PC-9 (cell line): Measurements from ENCODE around the gene CNNM2. TPM values are rescaled to one million over a fixed set of nuclear protein-coding genes. Genes with fewer than 3 reads are reported as not detected.

Experiments used
- BruUV-seq: library from RNA; stranded (reverse); fragments of 400-500 nt; replicated peaks from 2 replicates; lab custom pipeline; 2021; lab: Mats Ljungman, UMichigan
- CTCF ChIA-PET: fragments of 300-600 bp; sonication (Branson Sonifier 250); formaldehyde crosslinking; loops from one replicate; lab custom pipeline; 2022; ENCODE audit warnings: antibody characterized with exemption; lab: Charles Lee
- POLR2A ChIA-PET: fragments of 300-600 bp; sonication (Branson Sonifier 250); formaldehyde crosslinking; loops from one replicate; lab custom pipeline; 2022; ENCODE audit warnings: antibody characterized with exemption; ENCODE audit not compliant: unreplicated experiment; lab: Charles Lee
- DNase-seq, 2 experiments: peaks; one replicate each; pipeline versions ENCODE4 v3.0.0 to v3.0.0-alpha.2; 2015 to 2022; ENCODE audit warnings: mixed read lengths in 1 of 2
- H2AFZ ChIP-seq: fragments of 200-600 bp; sonication (generic); 2 replicates; pipeline ENCODE4 v1.8.1; 2017; ENCODE audit warnings: antibody characterized with exemption
- H3F3A ChIP-seq: fragments of 200-600 bp; sonication (generic); 2 replicates; pipeline ENCODE4 v1.8.1; 2017; ENCODE audit warnings: antibody characterized with exemption, mild to moderate bottlenecking, low read depth; ENCODE audit not compliant: insufficient read depth
- H3K27ac ChIP-seq: fragments of 200-600 bp; sonication (generic); 2 replicates; pipeline ENCODE4 v1.6.1; 2016; ENCODE audit warnings: mixed run types
- H3K27me3 ChIP-seq: fragments of 200-600 bp; sonication (generic); 2 replicates; pipeline ENCODE4 v1.6.1; 2016; ENCODE audit warnings: low read depth, mixed run types; ENCODE audit not compliant: insufficient read depth
- H3K36me3 ChIP-seq: fragments of 200-600 bp; sonication (generic); 2 replicates; pipeline ENCODE4 v1.6.1; 2016; ENCODE audit warnings: low read depth, mixed run types
- H3K4me1 ChIP-seq: fragments of 200-600 bp; sonication (generic); replicated peaks from 2 replicates; pipeline ENCODE4 v1.6.1; 2016; ENCODE audit warnings: mixed run types; ENCODE audit not compliant: insufficient read depth
- H3K4me2 ChIP-seq: fragments of 200-600 bp; sonication (generic); 2 replicates; pipeline ENCODE4 v1.6.1; 2017; ENCODE audit warnings: mixed run types
- H3K4me3 ChIP-seq: fragments of 200-600 bp; sonication (generic); 2 replicates; pipeline ENCODE4 v1.6.1; 2016; ENCODE audit warnings: mixed run types
- H3K79me2 ChIP-seq: fragments of 200-600 bp; sonication (generic); 2 replicates; pipeline ENCODE4 v1.6.1; 2017; ENCODE audit warnings: low read depth, mixed run types
- H3K9me2 ChIP-seq: fragments of 200-600 bp; sonication (generic); 2 replicates; pipeline ENCODE4 v1.8.1; 2017; ENCODE audit warnings: mild to moderate bottlenecking; ENCODE audit not compliant: insufficient read depth
- H3K9me3 ChIP-seq: fragments of 200-600 bp; sonication (generic); 2 replicates; pipeline ENCODE4 v1.8.1; 2016; ENCODE audit warnings: low read depth; ENCODE audit not compliant: insufficient read depth
- H4K20me1 ChIP-seq: fragments of 200-600 bp; sonication (generic); 2 replicates; pipeline ENCODE4 v1.8.1; 2017; ENCODE audit not compliant: insufficient read depth
- EZH2 ChIP-seq: fragments of 200-600 bp; sonication (generic); IDR thresholded peaks from 2 replicates; pipeline ENCODE4 v1.8.0; 2017; ENCODE audit warnings: antibody characterized with exemption, low read depth
- intact Hi-C: fragments of 100-400 bp; cut with micrococcal nuclease; formaldehyde crosslinking; loops from one replicate; pipeline ENCODE4 v1.10.0; 2022; ENCODE audit not compliant: unreplicated experiment
- total RNA-seq: library from RNA; stranded (reverse); gene quantifications from 2 replicates; pipeline ENCODE4 v1.2.3, GENCODE V29; 2021
- TF ChIP-seq, protein P1 (sequence below): fragments of 200-600 bp; sonication (generic); conservative IDR thresholded peaks from 2 replicates; pipeline ENCODE4 v1.6.1; 2017; ENCODE audit warnings: mixed run types, antibody characterized with exemption, mild to moderate bottlenecking, moderate library complexity

Gene CNNM2
- total RNA-seq, 1 experiment from 2014 or later = 8.8 TPM

DNA sequence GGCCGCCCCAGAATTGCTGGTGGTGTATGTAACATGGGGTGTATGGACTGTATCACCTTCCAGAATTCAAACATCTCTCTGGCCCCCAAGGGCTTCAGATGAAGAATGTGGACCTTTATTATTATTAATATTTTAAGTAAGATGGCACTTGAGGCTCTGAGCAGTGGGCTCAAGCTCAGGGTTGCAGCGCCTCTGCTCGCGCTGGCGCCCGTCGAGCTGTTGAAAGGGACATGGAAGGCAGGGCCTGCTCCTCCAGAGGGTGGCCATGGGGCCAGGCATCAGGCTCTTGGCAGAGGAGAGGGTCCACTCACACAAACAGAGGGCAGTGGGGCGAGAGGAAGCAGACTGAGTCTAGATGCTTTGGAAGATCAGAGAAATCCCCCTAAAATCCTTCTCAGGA, 154.8 kb downstream of the CNNM2 start:
- no peaks in the 10 kb centered on the region for H4K20me1 ChIP-seq
- H3K4me1 ChIP-seq = no peaks in the 10 kb centered on the region; the same call in 1 of the 2 replicates
- no peaks in the 10 kb centered on the region for H3K27me3 ChIP-seq
- H2AFZ ChIP-seq = no peak overlapping the region
- ChIA-PET CTCF (interaction anchor here (0.7 kb wide), 1 partner anchor 155 kb away, joined by 4 read pairs; the partner anchor contains the start of gene CNNM2), POLR2A (no interaction called here)
- no peaks in the 10 kb centered on the region for H3K79me2 ChIP-seq
- no TSS peak for BruUV-seq
- no peaks in the 10 kb centered on the region for H3K36me3 ChIP-seq
- H3K4me3 ChIP-seq = no peak overlapping the region
- no peak overlapping the region for H3K27ac ChIP-seq
- DNase-seq = no peak
- no peaks in the 10 kb centered on the region for H3F3A ChIP-seq
- TF ChIP-seq, protein P1, sequence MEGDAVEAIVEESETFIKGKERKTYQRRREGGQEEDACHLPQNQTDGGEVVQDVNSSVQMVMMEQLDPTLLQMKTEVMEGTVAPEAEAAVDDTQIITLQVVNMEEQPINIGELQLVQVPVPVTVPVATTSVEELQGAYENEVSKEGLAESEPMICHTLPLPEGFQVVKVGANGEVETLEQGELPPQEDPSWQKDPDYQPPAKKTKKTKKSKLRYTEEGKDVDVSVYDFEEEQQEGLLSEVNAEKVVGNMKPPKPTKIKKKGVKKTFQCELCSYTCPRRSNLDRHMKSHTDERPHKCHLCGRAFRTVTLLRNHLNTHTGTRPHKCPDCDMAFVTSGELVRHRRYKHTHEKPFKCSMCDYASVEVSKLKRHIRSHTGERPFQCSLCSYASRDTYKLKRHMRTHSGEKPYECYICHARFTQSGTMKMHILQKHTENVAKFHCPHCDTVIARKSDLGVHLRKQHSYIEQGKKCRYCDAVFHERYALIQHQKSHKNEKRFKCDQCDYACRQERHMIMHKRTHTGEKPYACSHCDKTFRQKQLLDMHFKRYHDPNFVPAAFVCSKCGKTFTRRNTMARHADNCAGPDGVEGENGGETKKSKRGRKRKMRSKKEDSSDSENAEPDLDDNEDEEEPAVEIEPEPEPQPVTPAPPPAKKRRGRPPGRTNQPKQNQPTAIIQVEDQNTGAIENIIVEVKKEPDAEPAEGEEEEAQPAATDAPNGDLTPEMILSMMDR = no peak
- no peak for TF ChIP-seq EZH2
- intact Hi-C loops = no loop called here
- no peaks in the 10 kb centered on the region for H3K9me3 ChIP-seq
- no peak overlapping the region for H3K4me2 ChIP-seq
- no peaks in the 10 kb centered on the region for H3K9me2 ChIP-seq

DNA sequence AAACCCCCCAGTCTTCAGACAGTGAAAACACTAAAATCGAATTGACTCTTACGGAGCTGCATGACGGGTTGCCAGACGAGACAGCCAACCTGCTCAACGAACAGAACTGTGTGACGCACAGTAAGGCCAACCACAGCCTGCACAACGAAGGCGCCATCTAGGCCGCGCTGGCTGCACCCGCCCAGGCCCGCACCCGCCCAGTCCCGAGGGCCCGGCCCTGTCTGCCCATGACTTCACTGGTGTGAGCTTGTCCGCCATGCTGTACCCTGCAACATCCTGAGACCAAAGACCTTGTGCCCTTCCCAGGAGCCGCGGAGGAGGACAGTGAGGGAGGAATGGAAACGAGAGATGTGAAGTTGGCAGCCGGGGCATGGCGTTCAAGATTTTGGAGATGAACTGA, 158.9 kb downstream of the CNNM2 start:
- Histone ChIP-seq H3K4me1 (no peaks in the 10 kb centered on the region), H3K4me3 (no peak overlapping the region), H3K9me2 (no peaks in the 10 kb centered on the region), H3K4me2 (no peak overlapping the region), H4K20me1 (no peaks in the 10 kb centered on the region), H3K27ac (no peak overlapping the region), H3K9me3 (no peaks in the 10 kb centered on the region), H3K36me3 (no peaks in the 10 kb centered on the region), H3K27me3 (no peaks in the 10 kb centered on the region), H3K79me2 (no peaks in the 10 kb centered on the region), H3F3A (peaks cover 6% of the 10 kb centered on the region), H2AFZ (no peak overlapping the region)
- intact Hi-C loops = no loop called here
- BruUV-seq = no TSS peak
- CTCF ChIA-PET = no interaction called here
- DNase-seq = no peak
- POLR2A ChIA-PET = no interaction called here
- TF ChIP-seq, protein P1 = no peak
- TF ChIP-seq EZH2 = no peak

DNA sequence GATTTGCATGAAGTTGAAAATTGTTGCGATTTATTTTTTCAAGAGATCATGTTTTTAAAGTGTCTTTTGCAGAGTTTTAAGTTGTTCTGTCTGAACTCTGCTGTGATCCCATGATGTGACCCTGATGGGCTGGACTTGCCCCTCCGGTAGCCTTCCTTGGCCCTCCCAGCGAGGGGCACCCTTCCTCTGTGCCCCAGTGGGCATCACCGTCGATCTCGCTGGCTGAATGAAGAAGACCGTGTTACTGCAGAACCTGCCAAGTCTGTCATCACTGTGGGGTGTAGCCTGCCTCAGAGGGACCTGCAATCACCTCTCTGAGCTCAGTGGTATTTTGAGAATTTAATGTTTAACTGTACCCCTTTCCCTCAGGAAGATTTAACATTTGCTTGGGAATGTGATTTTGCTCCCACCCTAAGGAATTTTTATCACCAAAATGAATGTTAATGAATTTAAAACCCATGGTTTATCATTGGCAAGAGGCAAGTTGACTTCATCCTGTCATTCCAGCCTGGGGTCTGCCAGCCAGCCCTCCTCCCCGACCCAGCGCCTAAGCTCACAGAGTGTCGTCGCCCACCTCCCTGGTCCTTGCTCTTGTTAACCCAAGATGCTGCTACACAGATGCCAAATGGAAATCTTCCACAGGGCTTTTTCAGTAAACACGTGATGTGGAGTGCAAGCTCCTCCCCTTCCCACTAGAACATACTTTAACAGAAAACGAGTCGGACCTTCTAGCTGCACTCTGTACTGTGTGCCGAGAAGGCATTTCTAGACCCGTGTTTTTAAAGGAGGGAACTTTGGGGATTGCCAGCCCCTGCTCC, 159.6 kb downstream of the CNNM2 start:
- Histone ChIP-seq H3F3A (peaks cover 11% of the 10 kb centered on the region), H3K4me3 (no peak overlapping the region), H3K27ac (no peak overlapping the region), H2AFZ (no peak overlapping the region), H3K4me1 (no peaks in the 10 kb centered on the region), H3K79me2 (no peaks in the 10 kb centered on the region), H3K4me2 (no peak overlapping the region), H4K20me1 (no peaks in the 10 kb centered on the region), H3K27me3 (no peaks in the 10 kb centered on the region), H3K9me2 (no peaks in the 10 kb centered on the region), H3K9me3 (no peaks in the 10 kb centered on the region), H3K36me3 (no peaks in the 10 kb centered on the region)
- no peak for TF ChIP-seq EZH2
- TF ChIP-seq, protein P1 = no peak
- intact Hi-C loops = no loop called here
- no TSS peak for BruUV-seq
- ChIA-PET CTCF (no interaction called here), POLR2A (no interaction called here)
- no peak for DNase-seq
